ENCODE results near the gene NUAK2. TPM values are rescaled to one million over a fixed set of nuclear protein-coding genes. Genes with fewer than 3 reads are reported as not detected.
A peak's percentile ranks its signal among the peaks of the same experiment; 100 is the strongest.

The NUAK2 gene
- total and polyA plus RNA-seq, 2 donors from 2014 or later = 15.1 to 19.4 TPM

- H3K36me3 ChIP-seq (ENCODE audit: control insufficient read depth in 2 of 3, insufficient read depth in 3 of 3, low read length in 3 of 3) = no peaks in the 10 kb centered on the region
- intact Hi-C loops (cut with DNase I) = no loop called here
- H3K9ac ChIP-seq (ENCODE audit: low read length in 3 of 3) = no peak overlapping the region
- no peak overlapping the region for H3K4me3 ChIP-seq (ENCODE audit: low read length in 3 of 3)
- no peaks in the 10 kb centered on the region for H3K9me3 ChIP-seq (ENCODE audit: control insufficient read depth in 2 of 3, insufficient read depth in 1 of 3, low read length in 3 of 3)
- no peaks in the 10 kb centered on the region for H3K27me3 ChIP-seq (ENCODE audit: control insufficient read depth, insufficient read depth, low read length)
- peaks cover under 1 to 29% (median 15%) of the 10 kb centered on the region in 3 donors for H3K4me1 ChIP-seq (ENCODE audit: control insufficient read depth in 2 of 3, insufficient read depth in 2 of 3, low read depth in 1 of 3, low read length in 3 of 3)
- no peak overlapping the region for H3K27ac ChIP-seq (ENCODE audit: low read depth in 2 of 2, low read length in 2 of 2)
- no peak for FAIRE-seq
- TF ChIP-seq, protein P1, sequence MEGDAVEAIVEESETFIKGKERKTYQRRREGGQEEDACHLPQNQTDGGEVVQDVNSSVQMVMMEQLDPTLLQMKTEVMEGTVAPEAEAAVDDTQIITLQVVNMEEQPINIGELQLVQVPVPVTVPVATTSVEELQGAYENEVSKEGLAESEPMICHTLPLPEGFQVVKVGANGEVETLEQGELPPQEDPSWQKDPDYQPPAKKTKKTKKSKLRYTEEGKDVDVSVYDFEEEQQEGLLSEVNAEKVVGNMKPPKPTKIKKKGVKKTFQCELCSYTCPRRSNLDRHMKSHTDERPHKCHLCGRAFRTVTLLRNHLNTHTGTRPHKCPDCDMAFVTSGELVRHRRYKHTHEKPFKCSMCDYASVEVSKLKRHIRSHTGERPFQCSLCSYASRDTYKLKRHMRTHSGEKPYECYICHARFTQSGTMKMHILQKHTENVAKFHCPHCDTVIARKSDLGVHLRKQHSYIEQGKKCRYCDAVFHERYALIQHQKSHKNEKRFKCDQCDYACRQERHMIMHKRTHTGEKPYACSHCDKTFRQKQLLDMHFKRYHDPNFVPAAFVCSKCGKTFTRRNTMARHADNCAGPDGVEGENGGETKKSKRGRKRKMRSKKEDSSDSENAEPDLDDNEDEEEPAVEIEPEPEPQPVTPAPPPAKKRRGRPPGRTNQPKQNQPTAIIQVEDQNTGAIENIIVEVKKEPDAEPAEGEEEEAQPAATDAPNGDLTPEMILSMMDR (IDR thresholded peaks at IDR 0.05; ENCODE audit: borderline replicate concordance, extremely low read depth, insufficient read depth) = no peak
- DNase-seq = no peak
These were observed 41.6 kb downstream of the NUAK2 start for GRCh38 chr1:205279986-205280385.

- no peaks in the 10 kb centered on the region for H3K27me3 ChIP-seq (ENCODE audit: control insufficient read depth, insufficient read depth, low read length)
- FAIRE-seq (no peak), DNase-seq (no peak)
- peak overlapping the region; percentile 18 to 72 for H3K27ac ChIP-seq (ENCODE audit: low read depth in 2 of 2, low read length in 2 of 2)
- peak overlapping the region in 1 of 3 donors; percentile 48 for H3K9ac ChIP-seq (ENCODE audit: low read length in 3 of 3)
- TF ChIP-seq, protein P1 (IDR thresholded peaks at IDR 0.05; ENCODE audit: borderline replicate concordance, extremely low read depth, insufficient read depth) = no peak
- H3K36me3 ChIP-seq (ENCODE audit: control insufficient read depth in 2 of 3, insufficient read depth in 3 of 3, low read length in 3 of 3) = no peaks in the 10 kb centered on the region
- H3K4me3 ChIP-seq (ENCODE audit: low read length in 3 of 3) = no peak overlapping the region
- H3K9me3 ChIP-seq (ENCODE audit: control insufficient read depth in 2 of 3, insufficient read depth in 1 of 3, low read length in 3 of 3) = no peaks in the 10 kb centered on the region
- intact Hi-C loops (cut with DNase I) = no loop called here
- peaks cover 0 to 30% (median 13%) of the 10 kb centered on the region in 3 donors for H3K4me1 ChIP-seq (ENCODE audit: control insufficient read depth in 2 of 3, insufficient read depth in 2 of 3, low read depth in 1 of 3, low read length in 3 of 3)
These were observed 44.9 kb downstream of the NUAK2 start for GRCh38 chr1:205276689-205277065.

GRCh38 chr1:205275916-205276688 is 45.4 kb downstream of the NUAK2 start:
- FAIRE-seq (no peak), DNase-seq (no peak)
- Histone ChIP-seq H3K36me3 (ENCODE audit: control insufficient read depth in 2 of 3, insufficient read depth in 3 of 3, low read length in 3 of 3) (no peaks in the 10 kb centered on the region), H3K27ac (ENCODE audit: low read depth in 2 of 2, low read length in 2 of 2) (peak overlapping the region; percentile 18 to 72), H3K9me3 (ENCODE audit: control insufficient read depth in 2 of 3, insufficient read depth in 1 of 3, low read length in 3 of 3) (no peaks in the 10 kb centered on the region), H3K9ac (ENCODE audit: low read length in 3 of 3) (peak overlapping the region in 1 of 3 donors; percentile 48), H3K4me1 (ENCODE audit: control insufficient read depth in 2 of 3, insufficient read depth in 2 of 3, low read depth in 1 of 3, low read length in 3 of 3) (peaks cover 0 to 35% (median 13%) of the 10 kb centered on the region in 3 donors), H3K27me3 (ENCODE audit: control insufficient read depth, insufficient read depth, low read length) (no peaks in the 10 kb centered on the region), H3K4me3 (ENCODE audit: low read length in 3 of 3) (no peak overlapping the region)
- TF ChIP-seq, protein P1 (IDR thresholded peaks at IDR 0.05; ENCODE audit: borderline replicate concordance, extremely low read depth, insufficient read depth) = no peak
- intact Hi-C loops (cut with DNase I) = no loop called here
